Upper lobe of right lung (tissue), 1 donor: ENCODE results near the gene TRAPPC3L. TPM values are rescaled to one million over a fixed set of nuclear protein-coding genes. Genes with fewer than 3 reads are reported as not detected.

Source experiments
- ATAC-seq: fragments of 200-7000 bp; cut with Tn5 transposase; one replicate; pipeline ENCODE4 v1.9.1; 2020; ENCODE audit warnings: mild to moderate bottlenecking, moderate library complexity
- DNase-seq: peaks from one replicate; pipeline ENCODE4 v3.0.0-alpha.2; 2020
- H3K27ac ChIP-seq: fragments of 200-600 bp; one replicate; pipeline ENCODE4 v1.8.0; 2022
- H3K27me3 ChIP-seq: fragments of 200-600 bp; one replicate; pipeline ENCODE4 v1.8.0; 2022; ENCODE audit warnings: mild to moderate bottlenecking
- H3K36me3 ChIP-seq: fragments of 200-600 bp; one replicate; pipeline ENCODE4 v1.8.0; 2022
- H3K4me1 ChIP-seq: fragments of 200-600 bp; one replicate; pipeline ENCODE4 v1.8.0; 2022
- H3K4me3 ChIP-seq: fragments of 200-600 bp; one replicate; pipeline ENCODE4 v1.8.0; 2022; ENCODE audit warnings: mild to moderate bottlenecking
- H3K9me3 ChIP-seq: fragments of 200-600 bp; one replicate; pipeline ENCODE4 v1.8.0; 2022
- intact Hi-C: fragments of 100-400 bp; cut with DNase I; formaldehyde crosslinking; loops from one replicate; pipeline ENCODE4 v1.11.0; 2022
- total RNA-seq: library from RNA; stranded (reverse); fragmentation: NEBNext Ultra II Directional; extraction: Animal tissue kit (Norgen Biotek cat#: 25700); gene quantifications from one replicate; pipeline ENCODE4 v1.2.1, GENCODE V29; 2021
- TF ChIP-seq, protein P1 (sequence below): fragments of 200-600 bp; IDR thresholded peaks from one replicate; pipeline ENCODE4 v1.8.0; 2022; ENCODE audit warnings: antibody characterized with exemption
- donor health status: DM: no; HTN: yes; CAD: no; lungs with severe emphysema.

The TRAPPC3L gene
- total RNA-seq, 1 donor from 2014 or later: 0.64 TPM

DNA sequence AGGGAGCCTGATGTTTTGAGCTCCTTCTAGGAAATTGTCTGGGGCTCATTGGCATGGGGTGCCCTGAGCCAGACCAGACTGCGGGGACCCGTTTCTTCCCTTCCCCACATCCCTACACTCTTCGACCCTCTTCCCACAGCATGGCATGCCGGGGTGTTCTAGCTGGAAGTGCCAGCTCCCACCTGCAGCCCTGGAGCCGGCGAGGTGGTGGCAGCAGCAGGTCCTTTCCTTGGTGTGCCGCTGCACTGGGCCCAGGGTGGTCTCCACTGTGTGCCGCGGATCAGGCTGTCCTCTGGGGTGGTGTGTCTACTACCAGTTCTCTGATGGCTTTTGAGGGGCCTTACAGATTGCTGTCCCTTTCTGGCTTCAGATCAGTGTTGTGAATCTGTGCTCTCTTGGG lies 18.3 kb upstream of the TRAPPC3L start:
- DNase-seq (no peak), ATAC-seq (no peak)
- TF ChIP-seq, protein P1, sequence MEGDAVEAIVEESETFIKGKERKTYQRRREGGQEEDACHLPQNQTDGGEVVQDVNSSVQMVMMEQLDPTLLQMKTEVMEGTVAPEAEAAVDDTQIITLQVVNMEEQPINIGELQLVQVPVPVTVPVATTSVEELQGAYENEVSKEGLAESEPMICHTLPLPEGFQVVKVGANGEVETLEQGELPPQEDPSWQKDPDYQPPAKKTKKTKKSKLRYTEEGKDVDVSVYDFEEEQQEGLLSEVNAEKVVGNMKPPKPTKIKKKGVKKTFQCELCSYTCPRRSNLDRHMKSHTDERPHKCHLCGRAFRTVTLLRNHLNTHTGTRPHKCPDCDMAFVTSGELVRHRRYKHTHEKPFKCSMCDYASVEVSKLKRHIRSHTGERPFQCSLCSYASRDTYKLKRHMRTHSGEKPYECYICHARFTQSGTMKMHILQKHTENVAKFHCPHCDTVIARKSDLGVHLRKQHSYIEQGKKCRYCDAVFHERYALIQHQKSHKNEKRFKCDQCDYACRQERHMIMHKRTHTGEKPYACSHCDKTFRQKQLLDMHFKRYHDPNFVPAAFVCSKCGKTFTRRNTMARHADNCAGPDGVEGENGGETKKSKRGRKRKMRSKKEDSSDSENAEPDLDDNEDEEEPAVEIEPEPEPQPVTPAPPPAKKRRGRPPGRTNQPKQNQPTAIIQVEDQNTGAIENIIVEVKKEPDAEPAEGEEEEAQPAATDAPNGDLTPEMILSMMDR: no peak
- Histone ChIP-seq H3K27ac (no peak overlapping the region), H3K36me3 (no peaks in the 10 kb centered on the region), H3K4me1 (no peaks in the 10 kb centered on the region), H3K9me3 (no peaks in the 10 kb centered on the region), H3K4me3 (no peak overlapping the region), H3K27me3 (no peaks in the 10 kb centered on the region)
- intact Hi-C loops: no loop called here

DNA sequence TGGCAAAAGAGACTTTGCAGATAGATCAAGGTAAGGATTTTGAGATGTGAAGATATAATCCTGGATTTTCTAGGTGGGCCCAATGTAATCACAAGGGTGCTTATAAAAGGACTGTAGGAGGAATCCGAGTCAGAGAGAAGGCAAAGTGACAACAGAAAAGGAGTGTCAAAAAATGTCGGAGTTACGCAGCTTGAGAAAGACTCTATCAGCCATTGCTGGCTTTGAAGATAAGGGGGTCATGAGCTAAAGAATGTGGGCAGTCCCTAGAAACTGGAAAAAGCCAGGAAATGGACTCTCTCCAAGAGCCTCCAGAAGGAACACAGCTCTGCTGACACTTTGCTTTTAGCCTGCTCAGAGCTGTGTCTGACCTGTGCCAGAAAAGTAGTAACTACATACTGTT lies 17.1 kb upstream of the TRAPPC3L start:
- intact Hi-C loops: no loop called here
- ATAC-seq (peak; percentile 18), DNase-seq (no peak)
- H3K9me3 ChIP-seq: no peaks in the 10 kb centered on the region
- no peaks in the 10 kb centered on the region for H3K4me1 ChIP-seq
- H3K27me3 ChIP-seq: no peaks in the 10 kb centered on the region
- no peaks in the 10 kb centered on the region for H3K36me3 ChIP-seq
- H3K27ac ChIP-seq: peak overlapping the region; percentile 38
- no peak overlapping the region for H3K4me3 ChIP-seq
- TF ChIP-seq, protein P1: no peak

DNA sequence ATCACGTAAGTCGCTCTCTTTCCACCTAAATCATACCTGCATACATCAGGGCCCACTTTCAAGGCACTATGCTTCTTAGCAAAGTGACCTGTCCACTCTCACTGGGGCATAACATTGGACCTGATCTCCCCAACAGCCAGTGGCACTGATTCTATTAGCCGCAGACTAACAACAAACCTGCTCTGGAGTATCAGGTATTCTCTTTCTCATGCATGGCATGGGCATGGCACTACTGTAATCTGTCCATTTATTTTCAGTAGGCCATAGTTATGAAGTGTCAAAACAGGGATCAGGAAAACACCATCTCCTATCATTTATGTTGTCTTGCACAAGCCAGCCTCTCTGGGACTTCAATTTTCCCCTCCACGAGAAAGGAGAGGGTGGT lies 16.5 kb upstream of the TRAPPC3L start:
- peak overlapping the region; percentile 38 for H3K27ac ChIP-seq
- intact Hi-C loops: no loop called here
- no peak for DNase-seq

DNA sequence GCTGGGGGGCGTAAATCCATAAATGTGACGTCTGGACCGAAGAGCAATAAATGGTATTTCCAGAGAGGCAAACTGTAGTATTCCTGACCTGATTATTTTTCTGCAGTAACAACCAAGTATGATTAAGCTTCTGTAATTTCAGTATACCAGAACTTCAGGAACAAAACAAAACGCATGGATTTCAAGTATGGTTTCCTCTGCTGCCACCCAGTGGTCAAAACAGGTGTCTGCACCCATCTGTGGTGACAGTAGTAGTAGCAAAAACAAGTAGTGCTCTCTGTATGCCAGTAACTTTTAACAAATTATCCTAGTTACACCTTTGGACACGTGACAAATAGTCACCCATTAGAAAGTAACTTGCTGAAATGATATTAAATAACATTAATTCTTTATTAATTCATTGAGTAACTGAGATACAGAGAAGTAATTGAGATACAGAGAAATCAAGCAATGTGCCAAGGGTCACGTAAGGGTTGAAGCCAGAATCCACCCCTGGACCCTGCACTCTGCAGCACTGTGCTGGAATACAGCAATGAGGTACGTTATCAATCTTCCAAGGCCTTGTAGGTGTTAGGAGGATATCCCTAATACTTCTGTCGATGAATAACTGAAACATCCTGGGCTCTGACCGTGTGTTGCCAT lies 16.0 kb upstream of the TRAPPC3L start:
- H3K4me3 ChIP-seq: no peak overlapping the region
- no peaks in the 10 kb centered on the region for H3K36me3 ChIP-seq
- no peaks in the 10 kb centered on the region for H3K9me3 ChIP-seq
- ATAC-seq: peak; percentile 89
- no peaks in the 10 kb centered on the region for H3K27me3 ChIP-seq
- peak; percentile 67 for DNase-seq
- no peaks in the 10 kb centered on the region for H3K4me1 ChIP-seq
- no peak overlapping the region for H3K27ac ChIP-seq
- TF ChIP-seq, protein P1: peak; percentile 95
- intact Hi-C loops: no loop called here

More for the DNA sequence above, 16.5 kb upstream of the TRAPPC3L start:
- no peak overlapping the region for H3K4me3 ChIP-seq
- TF ChIP-seq, protein P1: no peak
- H3K4me1 ChIP-seq: no peaks in the 10 kb centered on the region
- H3K9me3 ChIP-seq: no peaks in the 10 kb centered on the region
- ATAC-seq: no peak
- no peaks in the 10 kb centered on the region for H3K36me3 ChIP-seq
- H3K27me3 ChIP-seq: no peaks in the 10 kb centered on the region

DNA sequence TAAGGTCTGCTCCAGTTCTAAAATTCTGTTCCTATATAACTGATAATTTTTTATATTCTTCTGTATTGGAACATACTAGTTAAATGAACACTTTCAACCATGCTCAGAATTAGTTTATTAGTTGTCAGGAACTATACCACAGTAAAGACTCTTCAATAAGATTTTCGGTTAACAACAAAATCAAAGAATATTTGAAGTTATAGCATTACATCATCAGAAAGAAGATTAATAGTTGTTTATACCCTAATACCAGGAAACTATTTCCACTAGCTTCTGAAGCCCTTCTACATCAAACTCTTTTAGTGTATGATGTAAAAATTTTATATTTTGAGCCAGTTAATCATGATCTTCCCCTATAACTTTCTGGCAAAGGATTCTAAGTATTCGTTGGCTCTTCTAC lies 14.6 kb upstream of the TRAPPC3L start:
- TF ChIP-seq, protein P1: no peak
- intact Hi-C loops: no loop called here
- no peaks in the 10 kb centered on the region for H3K4me1 ChIP-seq
- no peak overlapping the region for H3K4me3 ChIP-seq
- no peak overlapping the region for H3K27ac ChIP-seq
- ATAC-seq (no peak), DNase-seq (no peak)
- no peaks in the 10 kb centered on the region for H3K9me3 ChIP-seq
- H3K27me3 ChIP-seq: no peaks in the 10 kb centered on the region
- H3K36me3 ChIP-seq: no peaks in the 10 kb centered on the region

DNA sequence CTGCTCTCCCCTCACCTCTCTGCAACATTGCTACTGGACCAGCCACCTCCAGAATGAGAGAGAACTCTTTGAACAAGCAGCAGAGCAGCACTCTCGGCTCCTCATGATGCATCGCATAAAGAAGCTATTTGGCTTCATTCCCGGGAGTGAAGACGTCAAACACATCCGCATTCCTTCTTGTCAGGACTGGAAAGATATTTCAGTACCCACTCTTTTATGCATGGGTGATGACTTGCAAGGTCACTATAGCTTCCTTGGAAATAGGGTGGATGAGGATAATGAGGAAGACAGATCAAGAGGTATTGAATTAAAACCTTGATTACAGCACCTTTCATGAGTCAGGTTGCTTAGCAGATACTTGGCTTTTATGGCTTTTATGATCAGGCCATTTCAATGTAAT lies 12.4 kb upstream of the TRAPPC3L start:
- intact Hi-C loops: no loop called here
- H3K9me3 ChIP-seq: no peaks in the 10 kb centered on the region
- DNase-seq (no peak), ATAC-seq (peak; percentile 65)
- H3K36me3 ChIP-seq: no peaks in the 10 kb centered on the region
- TF ChIP-seq, protein P1: no peak
- H3K27ac ChIP-seq: no peak overlapping the region
- no peaks in the 10 kb centered on the region for H3K4me1 ChIP-seq
- H3K4me3 ChIP-seq: no peak overlapping the region
- no peaks in the 10 kb centered on the region for H3K27me3 ChIP-seq
